Skin of body (tissue), 2 donors: ENCODE data around the gene RELT. TPM values are rescaled to one million over a fixed set of nuclear protein-coding genes. Genes with fewer than 3 reads are reported as not detected.

Source experiments
- DNase-seq: peaks from one replicate; lab custom pipeline; 2025; lab: John Stamatoyannopoulos, UW
- total RNA-seq: library from RNA; depleted of rRNA; stranded (reverse); fragments of >200 nt; gene quantifications from one replicate; pipeline ENCODE4 v1.2.3, GENCODE V29; 2014

RELT gene
- total RNA-seq, 1 donor from 2014 or later: 4.3 TPM

GRCh38 chr11:73401924-73402833, 26.0 kb downstream of the RELT start:
- DNase-seq: no peak

- DNase-seq: no peak
These were observed 26.6 kb downstream of the RELT start for GRCh38 chr11:73402834-73403185.

GRCh38 chr11:73403541-73403940, 27.3 kb downstream of the RELT start:
- no peak for DNase-seq

- DNase-seq: peak; percentile 36
These were observed 27.8 kb downstream of the RELT start for GRCh38 chr11:73404048-73404447.

GRCh38 chr11:73404506-73405145, 28.4 kb downstream of the RELT start:
- DNase-seq: no peak

- DNase-seq: no peak
These were observed 28.9 kb downstream of the RELT start for GRCh38 chr11:73405146-73405510.

GRCh38 chr11:73406131-73406530, 29.9 kb downstream of the RELT start:
- DNase-seq: no peak

- DNase-seq: no peak
These were observed 30.4 kb downstream of the RELT start for GRCh38 chr11:73406619-73407018.

GRCh38 chr11:73409431-73409830, 33.2 kb downstream of the RELT start:
- DNase-seq: no peak

GRCh38 chr11:73410627-73411026, 34.4 kb downstream of the RELT start:
- no peak for DNase-seq

GRCh38 chr11:73411031-73411430, 34.8 kb downstream of the RELT start:
- DNase-seq: no peak

GRCh38 chr11:73412308-73412707, 36.1 kb downstream of the RELT start:
- DNase-seq: no peak

GRCh38 chr11:73413256-73413655, 37.1 kb downstream of the RELT start:
- DNase-seq: no peak

- DNase-seq: no peak
These were observed 38.9 kb downstream of the RELT start for GRCh38 chr11:73414977-73415651.

- DNase-seq: no peak
These were observed 39.8 kb downstream of the RELT start for GRCh38 chr11:73415854-73416615.

GRCh38 chr11:73416786-73417185, 40.6 kb downstream of the RELT start:
- no peak for DNase-seq

GRCh38 chr11:73420136-73420535, 43.9 kb downstream of the RELT start:
- DNase-seq: no peak

GRCh38 chr11:73422886-73423285, 46.7 kb downstream of the RELT start:
- no peak for DNase-seq

- DNase-seq: no peak
These were observed 47.3 kb downstream of the RELT start for GRCh38 chr11:73423506-73423905.

- DNase-seq: no peak
These were observed 48.9 kb downstream of the RELT start for GRCh38 chr11:73425108-73425507.

- DNase-seq: no peak
These were observed 50.1 kb downstream of the RELT start for GRCh38 chr11:73426219-73426850.
